ENCODE results near the gene UGCG.

DNA sequence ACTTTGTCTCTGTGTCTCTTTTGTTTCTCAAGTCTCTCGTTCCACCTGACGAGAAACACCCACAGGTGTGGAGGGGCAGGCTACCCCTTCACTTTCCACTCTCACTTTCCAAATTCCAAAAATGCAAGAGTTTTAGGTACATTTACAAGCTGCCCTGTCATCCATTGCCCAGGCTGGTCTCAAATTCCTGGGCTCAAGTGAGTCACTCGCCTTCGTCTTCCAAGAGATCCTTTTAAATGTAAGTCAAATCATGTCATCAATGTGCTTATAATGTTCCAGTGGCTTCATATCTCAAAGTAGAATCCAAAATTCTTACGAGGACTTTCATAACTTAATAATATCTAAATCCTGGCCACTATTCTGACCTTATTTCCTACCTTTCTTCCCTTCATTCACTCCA is 20.4 kb upstream of the UGCG start:
- TF ChIP-seq, protein P1, sequence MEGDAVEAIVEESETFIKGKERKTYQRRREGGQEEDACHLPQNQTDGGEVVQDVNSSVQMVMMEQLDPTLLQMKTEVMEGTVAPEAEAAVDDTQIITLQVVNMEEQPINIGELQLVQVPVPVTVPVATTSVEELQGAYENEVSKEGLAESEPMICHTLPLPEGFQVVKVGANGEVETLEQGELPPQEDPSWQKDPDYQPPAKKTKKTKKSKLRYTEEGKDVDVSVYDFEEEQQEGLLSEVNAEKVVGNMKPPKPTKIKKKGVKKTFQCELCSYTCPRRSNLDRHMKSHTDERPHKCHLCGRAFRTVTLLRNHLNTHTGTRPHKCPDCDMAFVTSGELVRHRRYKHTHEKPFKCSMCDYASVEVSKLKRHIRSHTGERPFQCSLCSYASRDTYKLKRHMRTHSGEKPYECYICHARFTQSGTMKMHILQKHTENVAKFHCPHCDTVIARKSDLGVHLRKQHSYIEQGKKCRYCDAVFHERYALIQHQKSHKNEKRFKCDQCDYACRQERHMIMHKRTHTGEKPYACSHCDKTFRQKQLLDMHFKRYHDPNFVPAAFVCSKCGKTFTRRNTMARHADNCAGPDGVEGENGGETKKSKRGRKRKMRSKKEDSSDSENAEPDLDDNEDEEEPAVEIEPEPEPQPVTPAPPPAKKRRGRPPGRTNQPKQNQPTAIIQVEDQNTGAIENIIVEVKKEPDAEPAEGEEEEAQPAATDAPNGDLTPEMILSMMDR (conservative IDR thresholded peaks at IDR 0.05; ENCODE audit: low read depth, low read length): no peak
- no peak for TF ChIP-seq EZH2 (IDR thresholded peaks at IDR 0.05; ENCODE audit: borderline replicate concordance, low read depth, low read length, poor library complexity, severe bottlenecking)

All from A673 (cell line).